Breast epithelium (tissue), 4 donors: ENCODE results near the gene PLPPR3. TPM values are rescaled to one million over a fixed set of nuclear protein-coding genes. Genes with fewer than 3 reads are reported as not detected.

Experiments used
- DNase-seq, 2 donors: peaks; one replicate each; pipeline ENCODE4 v3.0.0-alpha.2; 2019; ENCODE audit warnings: low spot score in 2 of 2
- H3K27ac ChIP-seq, 2 donors: fragments of 200-600 bp; sonication (generic) in 1 of 2; one replicate each; pipeline ENCODE4 v1.5.1; 2016 to 2019; ENCODE audit warnings: mild to moderate bottlenecking in 1 of 2
- H3K27me3 ChIP-seq, 2 donors: fragments of 200-600 bp; sonication (generic) in 1 of 2; one replicate each; pipeline versions ENCODE4 v1.5.1 to v1.6.0; 2017 to 2019; ENCODE audit warnings: control low read depth in 1 of 2, mild to moderate bottlenecking in 1 of 2
- H3K36me3 ChIP-seq: fragments of 200-600 bp; one replicate; pipeline ENCODE4 v1.5.1; 2019
- H3K4me1 ChIP-seq, 2 donors: fragments of 200-600 bp; sonication (generic); one replicate each; pipeline ENCODE4 v1.5.1; 2016 to 2019; ENCODE audit warnings: control low read depth in 1 of 2
- H3K4me3 ChIP-seq, 3 donors: fragments of 200-600 bp; sonication (generic); 1 replicate in 2 of 3; 2 replicates in 1 of 3; pipeline ENCODE4 v1.5.1; 2016 to 2019; ENCODE audit warnings: mild to moderate bottlenecking in 3 of 3, moderate library complexity in 2 of 3
- H3K9me3 ChIP-seq, 2 donors: fragments of 200-600 bp; sonication (generic) in 1 of 2; one replicate each; pipeline ENCODE4 v1.5.1; 2016 to 2019; ENCODE audit warnings: control low read depth in 1 of 2
- CTCF ChIP-seq, 3 donors: fragments of 450-650 bp; IDR thresholded peaks; one replicate each; pipeline ENCODE4 v1.5.1; 2016 to 2017; ENCODE audit warnings: antibody characterized with exemption in 3 of 3, mild to moderate bottlenecking in 3 of 3, moderate library complexity in 3 of 3
- POLR2A ChIP-seq: fragments of 450-650 bp; IDR thresholded peaks from one replicate; pipeline ENCODE4 v1.6.1; 2016; ENCODE audit warnings: antibody characterized with exemption, mild to moderate bottlenecking, moderate library complexity
- POLR2AphosphoS5 ChIP-seq, 3 donors: sonication (generic); formaldehyde crosslinking; IDR thresholded peaks; one replicate each; pipeline ENCODE4 v1.6.1; 2017; ENCODE audit warnings: antibody characterized with exemption in 3 of 3
- intact Hi-C: fragments of 100-400 bp; cut with DNase I; formaldehyde crosslinking; loops from one replicate; pipeline ENCODE4 v1.15.1; 2023; ENCODE audit warnings: low total_unique reads
- total RNA-seq, 3 donors: library from RNA; depleted of rRNA; stranded (reverse); fragments of >200 nt; gene quantifications; one replicate each; pipeline ENCODE4 v1.1.0, GENCODE V29; 2016

PLPPR3 gene
- total RNA-seq, 3 donors from 2014 or later, result 6.9 to 9.1 TPM; not detected in 1

- Histone ChIP-seq H3K4me3 (no peak overlapping the region), H3K27ac (no peak overlapping the region), H3K9me3 (no peaks in the 10 kb centered on the region), H3K36me3 (no peaks in the 10 kb centered on the region), H3K27me3 (peaks cover under 1 to 2% of the 10 kb centered on the region in 2 donors), H3K4me1 (peaks cover 0 to 2% of the 10 kb centered on the region in 2 donors)
- intact Hi-C loops, result no loop called here
- no peak for DNase-seq
- TF ChIP-seq POLR2A (no peak), CTCF (IDR thresholded peaks at IDR 0.05) (no peak), POLR2AphosphoS5 (IDR thresholded peaks at IDR 0.05) (no peak)
Observed at GRCh38 chr19:816500-816857, 5.3 kb downstream of the PLPPR3 start.

DNA sequence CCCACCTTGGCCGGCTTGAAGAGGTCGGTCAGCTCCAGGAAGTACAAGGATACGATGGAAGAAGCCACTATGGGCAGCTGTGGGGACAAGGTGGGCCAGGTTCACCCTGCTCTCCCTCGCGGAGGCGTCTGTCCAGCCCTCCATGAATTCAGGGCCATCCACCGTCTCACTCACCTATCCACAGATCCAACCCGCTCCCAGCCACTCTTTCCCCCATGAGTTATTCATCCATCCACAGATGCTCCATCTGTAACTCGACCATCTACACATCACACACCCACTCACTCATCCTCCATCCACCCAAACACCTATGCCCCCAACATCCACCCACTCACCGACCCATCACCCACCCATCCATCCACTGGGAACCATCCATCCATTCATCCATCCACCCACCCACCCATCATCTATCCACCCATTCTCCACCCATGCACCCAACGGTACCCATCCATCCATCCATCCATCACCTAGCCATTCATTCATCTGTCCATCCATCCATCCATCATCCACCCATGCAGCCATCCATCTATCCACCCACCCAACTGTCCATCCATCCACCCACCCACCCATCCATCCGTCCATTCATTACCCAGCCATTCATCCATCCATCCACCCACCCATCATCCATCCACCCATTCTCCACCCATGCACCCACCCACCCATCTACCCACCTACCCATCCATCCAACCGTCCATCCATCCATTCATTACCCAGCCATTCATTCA lies 5.8 kb downstream of the PLPPR3 start:
- no peak overlapping the region for H3K27ac ChIP-seq
- H3K4me1 ChIP-seq, result no peaks in the 10 kb centered on the region
- DNase-seq, result no peak
- H3K36me3 ChIP-seq, result peaks cover 3% of the 10 kb centered on the region
- intact Hi-C loops, result no loop called here
- H3K4me3 ChIP-seq, result no peak overlapping the region
- TF ChIP-seq POLR2AphosphoS5 (IDR thresholded peaks at IDR 0.05), result no peak
- no peak for TF ChIP-seq CTCF (IDR thresholded peaks at IDR 0.05)
- no peak for TF ChIP-seq POLR2A
- no peaks in the 10 kb centered on the region for H3K9me3 ChIP-seq
- H3K27me3 ChIP-seq, result no peaks in the 10 kb centered on the region

GRCh38 chr19:815079-815774 lies 6.5 kb downstream of the PLPPR3 start:
- Histone ChIP-seq H3K27me3 (no peaks in the 10 kb centered on the region), H3K9me3 (no peaks in the 10 kb centered on the region), H3K27ac (no peak overlapping the region), H3K4me1 (no peaks in the 10 kb centered on the region), H3K36me3 (peaks cover 8% of the 10 kb centered on the region), H3K4me3 (no peak overlapping the region)
- intact Hi-C loops, result no loop called here
- DNase-seq, result no peak
- no peak for TF ChIP-seq POLR2A
- no peak for TF ChIP-seq POLR2AphosphoS5 (IDR thresholded peaks at IDR 0.05)
- no peak for TF ChIP-seq CTCF (IDR thresholded peaks at IDR 0.05)

DNA sequence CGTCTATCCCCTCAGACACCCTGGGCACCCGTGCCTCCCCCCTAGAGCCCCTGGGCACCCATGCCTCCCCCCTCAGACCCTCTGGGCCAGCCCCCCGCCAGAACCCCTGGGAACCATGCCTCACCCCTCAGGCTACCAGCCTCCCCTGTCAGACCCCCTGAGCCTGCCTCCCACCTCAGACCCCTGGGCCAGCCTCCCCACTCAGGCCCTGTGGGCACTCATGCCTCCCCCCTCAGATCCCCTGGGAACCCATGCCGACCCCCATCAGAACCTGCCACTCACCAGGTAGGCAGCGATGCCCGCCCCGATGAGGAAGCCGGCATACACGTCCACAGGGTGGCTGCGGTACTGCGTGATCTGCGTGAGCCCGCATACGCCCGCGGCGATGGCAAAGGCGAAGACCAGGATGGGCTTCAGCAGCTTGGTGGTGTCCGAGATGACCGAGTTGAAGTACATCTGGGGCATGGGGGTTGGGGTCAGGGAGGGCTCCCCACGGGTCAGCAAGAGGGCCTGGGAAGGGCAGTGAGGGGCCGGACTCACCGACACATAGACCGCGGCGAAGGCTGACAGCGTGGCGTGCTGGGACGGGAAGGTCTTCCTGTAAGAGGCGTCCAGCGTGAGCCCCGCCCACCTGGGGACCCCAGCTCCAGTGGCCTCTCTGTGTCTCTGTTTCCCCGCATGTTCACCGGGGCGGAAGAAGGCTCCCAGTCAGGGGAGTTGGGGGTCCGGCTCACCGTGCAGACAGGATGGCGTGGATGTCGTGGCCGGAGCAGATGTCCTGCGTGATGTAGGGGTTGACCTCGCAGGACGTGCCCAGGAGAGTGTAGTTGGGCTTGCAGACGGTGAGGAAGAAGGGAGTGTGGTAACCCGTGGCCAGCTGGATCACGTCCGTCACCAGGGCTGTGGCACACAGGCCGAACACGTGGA lies 7.3 kb downstream of the PLPPR3 start:
- Histone ChIP-seq H3K4me3 (no peak overlapping the region), H3K36me3 (peaks cover 11% of the 10 kb centered on the region), H3K4me1 (no peaks in the 10 kb centered on the region), H3K27me3 (no peaks in the 10 kb centered on the region), H3K27ac (no peak overlapping the region), H3K9me3 (no peaks in the 10 kb centered on the region)
- TF ChIP-seq CTCF (IDR thresholded peaks at IDR 0.05) (no peak), POLR2A (no peak), POLR2AphosphoS5 (IDR thresholded peaks at IDR 0.05) (no peak)
- intact Hi-C loops, result no loop called here
- DNase-seq, result no peak
